Testis (tissue), 3 donors: ENCODE data around the gene JOSD2. TPM values are rescaled to one million over a fixed set of nuclear protein-coding genes. Genes with fewer than 3 reads are reported as not detected.

ENCODE experiments used
- DNase-seq: peaks from one replicate; pipeline ENCODE4 v3.0.0-alpha.2; 2019
- H3K27ac ChIP-seq, 2 donors: fragments of 200-600 bp; sonication (generic); one replicate each; pipeline ENCODE4 v1.5.1; 2019
- H3K27me3 ChIP-seq: fragments of 200-600 bp; sonication (generic); one replicate; pipeline ENCODE4 v1.5.1; 2019
- H3K36me3 ChIP-seq: fragments of 200-600 bp; sonication (generic); one replicate; pipeline ENCODE4 v1.5.1; 2017; ENCODE audit warnings: low read depth; ENCODE audit errors: missing control alignments
- H3K4me1 ChIP-seq: fragments of 200-600 bp; sonication (generic); one replicate; pipeline ENCODE4 v1.5.1; 2019
- H3K4me3 ChIP-seq, 2 donors: fragments of 200-600 bp; sonication (generic); one replicate each; pipeline ENCODE4 v1.5.1; 2017 to 2019
- H3K9me3 ChIP-seq: fragments of 200-600 bp; sonication (generic); one replicate; pipeline ENCODE4 v1.5.1; 2017
- POLR2A ChIP-seq: fragments of 450-650 bp; IDR thresholded peaks from one replicate; pipeline ENCODE4 v1.6.1; 2017; ENCODE audit warnings: antibody characterized with exemption, mild to moderate bottlenecking, moderate library complexity
- WGBS, 2 donors: methylation state at CpG; one replicate each; pipeline ENCODE4 v1.1.5; 2018; 5-methylcytosine and 5-hydroxymethylcytosine counted together
- intact Hi-C: fragments of 100-400 bp; cut with DNase I; formaldehyde crosslinking; loops from one replicate; pipeline ENCODE4 v1.15.1; 2023; ENCODE audit warnings: low total_unique reads
- polyA plus RNA-seq: library from polyadenylated mRNA; stranded (reverse); fragments of 350-450 nt; fragmentation: Illumina TruSeq; extraction: RNeasy Lipid Tissue Mini Kit (QIAGEN cat#74804); gene quantifications from one replicate; pipeline ENCODE4 v1.2.3, GENCODE V29; 2014; ENCODE audit warnings: low read depth, low replicate concordance; ENCODE audit not compliant: insufficient read depth
- total RNA-seq, 2 donors: library from RNA; depleted of rRNA; stranded (reverse); fragments of >200 nt; gene quantifications; one replicate each; pipeline ENCODE4 v1.2.3, GENCODE V29; 2016
- TF ChIP-seq, protein P1 (sequence below), 3 experiments: fragments of 450-650 bp in 2 of 3; fragments of 200-600 bp in 1 of 3; sonication (generic) in 1 of 3; IDR thresholded peaks; one replicate each; pipeline ENCODE4 v1.5.1; 2016 to 2019; ENCODE audit warnings: antibody characterized with exemption in 3 of 3, mild to moderate bottlenecking in 2 of 3, moderate library complexity in 1 of 3

The JOSD2 gene
- total and polyA plus RNA-seq, 3 donors from 2014 or later, result 21.6 to 37.7 (median 26.1) TPM

DNA sequence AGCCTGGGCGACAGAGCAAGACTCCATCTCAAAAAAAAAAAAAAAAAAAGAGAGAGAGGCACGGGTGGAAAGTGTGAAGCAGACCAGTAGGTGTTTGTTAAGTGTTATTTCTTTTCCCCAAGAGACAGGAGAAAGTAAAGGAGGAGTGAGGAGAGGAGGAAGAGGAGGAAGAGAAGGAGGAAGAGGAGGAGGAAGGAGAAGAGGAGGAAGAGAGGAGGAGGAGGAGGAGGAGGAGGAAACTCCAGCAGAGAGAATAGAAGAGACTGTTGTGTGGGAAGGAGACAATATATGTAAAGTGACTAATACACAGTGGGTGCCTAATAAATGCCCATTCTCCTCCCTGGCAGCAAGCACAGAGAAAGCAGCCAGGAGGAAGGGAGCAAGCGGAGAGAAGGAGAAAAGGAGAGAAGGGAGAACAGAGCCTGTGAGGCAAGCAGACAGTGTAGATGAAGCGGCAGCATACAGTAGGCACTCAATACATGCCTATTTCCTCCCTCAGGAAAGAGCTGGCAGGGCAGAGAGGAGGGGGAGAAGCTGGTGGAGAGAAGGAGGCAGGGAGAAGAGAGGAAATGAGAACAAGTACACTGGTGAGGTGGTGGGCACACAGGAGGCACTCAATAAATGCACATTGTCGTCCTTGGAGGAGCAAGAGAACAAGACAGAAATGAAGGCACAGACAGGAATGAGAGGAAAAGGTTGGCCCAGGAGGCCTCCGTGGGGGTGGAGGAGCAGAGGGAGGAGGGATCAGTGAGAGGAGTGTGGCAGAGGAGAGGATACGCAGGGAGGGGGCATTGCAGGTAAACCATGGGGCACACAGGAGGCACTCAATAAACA lies 16.6 kb downstream of the JOSD2 start:
- TF ChIP-seq, protein P1, sequence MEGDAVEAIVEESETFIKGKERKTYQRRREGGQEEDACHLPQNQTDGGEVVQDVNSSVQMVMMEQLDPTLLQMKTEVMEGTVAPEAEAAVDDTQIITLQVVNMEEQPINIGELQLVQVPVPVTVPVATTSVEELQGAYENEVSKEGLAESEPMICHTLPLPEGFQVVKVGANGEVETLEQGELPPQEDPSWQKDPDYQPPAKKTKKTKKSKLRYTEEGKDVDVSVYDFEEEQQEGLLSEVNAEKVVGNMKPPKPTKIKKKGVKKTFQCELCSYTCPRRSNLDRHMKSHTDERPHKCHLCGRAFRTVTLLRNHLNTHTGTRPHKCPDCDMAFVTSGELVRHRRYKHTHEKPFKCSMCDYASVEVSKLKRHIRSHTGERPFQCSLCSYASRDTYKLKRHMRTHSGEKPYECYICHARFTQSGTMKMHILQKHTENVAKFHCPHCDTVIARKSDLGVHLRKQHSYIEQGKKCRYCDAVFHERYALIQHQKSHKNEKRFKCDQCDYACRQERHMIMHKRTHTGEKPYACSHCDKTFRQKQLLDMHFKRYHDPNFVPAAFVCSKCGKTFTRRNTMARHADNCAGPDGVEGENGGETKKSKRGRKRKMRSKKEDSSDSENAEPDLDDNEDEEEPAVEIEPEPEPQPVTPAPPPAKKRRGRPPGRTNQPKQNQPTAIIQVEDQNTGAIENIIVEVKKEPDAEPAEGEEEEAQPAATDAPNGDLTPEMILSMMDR (IDR thresholded peaks at IDR 0.05), result no peak
- no peak for TF ChIP-seq POLR2A
- Histone ChIP-seq H3K4me1 (peaks cover 3% of the 10 kb centered on the region), H3K9me3 (no peaks in the 10 kb centered on the region), H3K27me3 (no peaks in the 10 kb centered on the region), H3K27ac (no peak overlapping the region), H3K36me3 (no peaks in the 10 kb centered on the region), H3K4me3 (no peak overlapping the region)
- intact Hi-C loops, result no loop called here
- DNase-seq, result no peak
- 62 to 76% methylated on average over 7 of the region's 7 CpGs for WGBS, 2 donors

DNA sequence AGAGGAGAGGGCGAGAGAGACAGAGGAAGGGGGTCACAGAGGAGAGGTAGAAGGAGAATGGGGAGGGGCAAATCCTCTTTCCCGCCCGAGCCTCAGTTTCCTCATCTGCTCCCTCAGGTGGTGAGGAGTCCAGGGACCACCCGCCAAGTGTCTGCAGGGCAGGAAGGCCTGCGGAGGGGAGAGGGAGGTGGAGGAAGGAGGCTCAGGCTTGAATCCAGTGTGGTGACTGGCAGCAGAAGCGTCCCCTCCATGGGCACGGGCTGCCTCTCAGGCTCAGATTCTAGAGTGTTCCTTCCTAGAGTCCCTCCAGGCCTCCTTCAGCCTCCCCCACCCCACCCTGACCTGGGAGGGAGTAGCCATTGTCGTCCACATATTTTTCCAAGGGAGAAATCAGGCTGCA lies 17.8 kb downstream of the JOSD2 start:
- no peak for DNase-seq
- intact Hi-C loops, result no loop called here
- no peak for TF ChIP-seq POLR2A
- TF ChIP-seq, protein P1 (IDR thresholded peaks at IDR 0.05), result no peak
- Histone ChIP-seq H3K27ac (no peak overlapping the region), H3K9me3 (no peaks in the 10 kb centered on the region), H3K4me1 (peaks cover 3% of the 10 kb centered on the region), H3K4me3 (no peak overlapping the region), H3K27me3 (no peaks in the 10 kb centered on the region), H3K36me3 (no peaks in the 10 kb centered on the region)
- 73 to 81% methylated on average over 7 to 8 of the region's 8 CpGs for WGBS, 2 donors

DNA sequence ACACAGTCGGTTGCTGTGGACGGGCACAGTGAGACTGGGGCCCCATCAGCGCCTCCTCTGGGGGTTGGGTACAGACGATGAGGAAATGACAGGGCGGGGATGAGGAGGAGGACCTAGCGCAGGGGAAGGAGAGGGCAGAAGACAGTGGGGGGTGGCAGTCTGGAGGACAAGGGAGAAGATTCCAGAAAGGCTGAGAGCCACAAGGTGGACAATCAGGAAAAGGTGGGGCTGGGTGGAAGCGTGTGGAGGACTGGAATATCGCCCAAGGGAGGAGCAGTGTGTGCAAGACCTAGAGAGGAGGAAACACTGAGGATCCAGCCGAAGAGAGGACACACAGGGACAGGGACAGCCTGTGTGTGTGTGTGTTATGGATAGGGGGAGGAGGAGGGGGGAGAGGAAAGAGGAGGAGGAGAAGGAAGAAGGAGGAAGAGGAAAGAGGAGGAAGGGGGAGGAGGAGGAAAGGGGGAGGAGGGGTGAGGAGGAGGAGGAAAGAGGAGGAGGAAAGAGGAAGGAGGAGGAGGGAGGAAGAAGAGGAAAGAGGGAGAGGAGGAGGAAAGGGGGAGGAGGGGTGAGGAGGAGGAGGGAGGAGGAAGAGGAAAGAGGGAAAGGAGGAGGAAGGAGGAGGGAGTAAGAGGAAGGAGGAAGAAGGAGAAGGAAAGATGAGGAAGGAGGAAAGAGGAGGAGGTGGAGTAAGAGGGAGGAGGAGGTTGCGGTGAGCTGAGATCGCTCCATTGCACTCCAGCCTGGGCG lies 18.5 kb downstream of the JOSD2 start:
- TF ChIP-seq POLR2A, result no peak
- TF ChIP-seq, protein P1 (IDR thresholded peaks at IDR 0.05), result no peak
- WGBS, 2 donors, result 27 to 30% methylated on average over 9 of the region's 12 CpGs
- intact Hi-C loops, result no loop called here
- no peak for DNase-seq
- Histone ChIP-seq H3K4me1 (peaks cover 3% of the 10 kb centered on the region), H3K9me3 (no peaks in the 10 kb centered on the region), H3K36me3 (no peaks in the 10 kb centered on the region), H3K27me3 (no peaks in the 10 kb centered on the region), H3K27ac (no peak overlapping the region), H3K4me3 (no peak overlapping the region)

DNA sequence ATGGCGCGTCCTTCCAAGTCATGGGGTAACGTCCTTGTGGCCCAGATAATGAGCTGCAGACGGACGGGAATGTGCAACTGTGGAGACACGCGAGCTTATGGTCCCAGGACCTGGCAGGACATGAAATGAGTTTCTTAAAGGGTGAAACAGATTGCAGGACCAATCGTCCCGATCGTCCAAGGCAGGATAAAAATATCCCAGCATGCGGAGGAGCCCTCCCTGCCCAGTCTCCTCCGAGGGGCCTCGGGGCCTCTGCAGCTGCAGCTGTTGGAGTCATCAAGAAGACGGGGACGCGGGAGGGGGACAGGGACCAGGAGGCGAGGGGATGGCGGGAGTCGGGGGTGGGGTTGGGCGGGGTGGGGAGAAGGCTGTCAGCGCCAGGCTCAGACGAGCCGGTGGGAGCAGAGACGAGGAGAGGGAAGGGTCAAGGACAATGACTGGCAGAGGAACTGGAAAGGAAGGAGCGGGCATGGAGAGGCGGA lies 20.0 kb downstream of the JOSD2 start:
- TF ChIP-seq POLR2A, result no peak
- TF ChIP-seq, protein P1 (IDR thresholded peaks at IDR 0.05), result no peak
- Histone ChIP-seq H3K9me3 (no peaks in the 10 kb centered on the region), H3K4me3 (no peak overlapping the region), H3K27ac (no peak overlapping the region), H3K27me3 (no peaks in the 10 kb centered on the region), H3K36me3 (no peaks in the 10 kb centered on the region), H3K4me1 (no peaks in the 10 kb centered on the region)
- intact Hi-C loops, result no loop called here
- no peak for DNase-seq
- WGBS, 2 donors, result 33% methylated on average over 26 of the region's 26 CpGs
